Bronchial epithelial cell (primary cell): Measurements from ENCODE around the gene SLC9A9. TPM values are rescaled to one million over a fixed set of nuclear protein-coding genes. Genes with fewer than 3 reads are reported as not detected.

Experiments
- DNase-seq: peaks from one replicate; pipeline ENCODE4 v3.0.0-alpha.2; 2010; ENCODE audit warnings: low read depth
- FAIRE-seq: peaks from 2 replicates; lab custom pipeline; 2011; peaks lifted over from hg19 to GRCh38; lab: Jason Lieb, UNC
- H3K27me3 ChIP-seq: 2 replicates; pipeline ENCODE4 v1.5.1; 2011; ENCODE audit warnings: low read length; ENCODE audit not compliant: control insufficient read depth, insufficient read depth
- H3K36me3 ChIP-seq: 2 replicates; pipeline ENCODE4 v1.5.1; 2011; ENCODE audit warnings: low read length; ENCODE audit not compliant: control insufficient read depth, insufficient read depth
- H3K4me3 ChIP-seq: 2 replicates; pipeline ENCODE4 v1.5.1; 2011; ENCODE audit warnings: mild to moderate bottlenecking, low read depth, low read length, control low read depth
- total RNA-seq: library from RNA; depleted of rRNA; stranded (reverse); fragments of >200 nt; gene quantifications from 2 replicates; pipeline ENCODE4 v1.2.1, GENCODE V29; 2014
- TF ChIP-seq, protein P1 (sequence below): IDR thresholded peaks from 2 replicates; pipeline ENCODE4 v1.5.1; 2011; ENCODE audit warnings: mild to moderate bottlenecking, moderate library complexity, low read length, control low read depth, inconsistent platforms; ENCODE audit not compliant: insufficient read depth, severe bottlenecking

Gene SLC9A9
- total RNA-seq, 1 donor from 2014 or later: 1.3 TPM

DNA sequence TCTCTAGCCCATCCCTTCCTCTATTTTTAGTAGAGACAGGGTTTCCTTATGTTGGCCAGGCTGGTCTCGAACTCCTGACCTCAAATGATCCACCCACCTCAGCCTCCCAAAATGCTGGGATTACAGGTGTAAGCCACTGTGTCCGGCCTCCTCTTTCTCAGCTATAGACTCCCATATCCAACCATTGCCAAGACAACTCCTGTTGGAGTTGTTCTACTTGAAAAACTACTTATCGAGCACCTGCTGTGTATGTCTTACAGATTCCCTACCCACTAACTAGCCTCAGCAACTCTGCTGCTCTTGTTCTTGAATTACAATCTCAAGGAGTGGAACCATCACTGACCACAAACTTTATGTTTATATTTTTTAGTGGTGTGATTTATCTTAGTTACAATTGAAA, 186.6 kb downstream of the SLC9A9 start:
- Histone ChIP-seq H3K36me3 (no peaks in the 10 kb centered on the region), H3K4me3 (no peak overlapping the region), H3K27me3 (no peaks in the 10 kb centered on the region)
- FAIRE-seq (no peak), DNase-seq (no peak)
- TF ChIP-seq, protein P1, sequence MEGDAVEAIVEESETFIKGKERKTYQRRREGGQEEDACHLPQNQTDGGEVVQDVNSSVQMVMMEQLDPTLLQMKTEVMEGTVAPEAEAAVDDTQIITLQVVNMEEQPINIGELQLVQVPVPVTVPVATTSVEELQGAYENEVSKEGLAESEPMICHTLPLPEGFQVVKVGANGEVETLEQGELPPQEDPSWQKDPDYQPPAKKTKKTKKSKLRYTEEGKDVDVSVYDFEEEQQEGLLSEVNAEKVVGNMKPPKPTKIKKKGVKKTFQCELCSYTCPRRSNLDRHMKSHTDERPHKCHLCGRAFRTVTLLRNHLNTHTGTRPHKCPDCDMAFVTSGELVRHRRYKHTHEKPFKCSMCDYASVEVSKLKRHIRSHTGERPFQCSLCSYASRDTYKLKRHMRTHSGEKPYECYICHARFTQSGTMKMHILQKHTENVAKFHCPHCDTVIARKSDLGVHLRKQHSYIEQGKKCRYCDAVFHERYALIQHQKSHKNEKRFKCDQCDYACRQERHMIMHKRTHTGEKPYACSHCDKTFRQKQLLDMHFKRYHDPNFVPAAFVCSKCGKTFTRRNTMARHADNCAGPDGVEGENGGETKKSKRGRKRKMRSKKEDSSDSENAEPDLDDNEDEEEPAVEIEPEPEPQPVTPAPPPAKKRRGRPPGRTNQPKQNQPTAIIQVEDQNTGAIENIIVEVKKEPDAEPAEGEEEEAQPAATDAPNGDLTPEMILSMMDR: no peak

DNA sequence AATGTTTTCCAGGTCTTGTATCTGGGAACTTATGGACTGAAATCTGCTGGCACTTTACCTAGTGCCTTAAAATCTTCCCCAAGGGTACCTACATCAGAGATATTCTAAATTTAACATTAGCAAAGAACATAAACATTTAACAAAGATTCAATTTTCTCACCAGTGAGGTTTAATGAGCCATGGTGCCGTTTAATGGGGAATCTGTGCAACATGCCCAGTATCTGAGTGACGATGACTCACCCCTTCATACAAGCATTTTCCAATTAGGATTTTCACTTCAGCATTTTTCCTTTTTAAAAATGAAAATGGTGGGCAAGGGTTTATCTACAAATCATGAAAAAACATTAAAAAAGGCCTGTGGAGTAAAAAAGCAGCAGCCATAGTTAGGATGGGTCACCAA, 189.4 kb downstream of the SLC9A9 start:
- no peaks in the 10 kb centered on the region for H3K36me3 ChIP-seq
- peak; percentile 26 for DNase-seq
- TF ChIP-seq, protein P1: no peak
- H3K27me3 ChIP-seq: no peaks in the 10 kb centered on the region
- H3K4me3 ChIP-seq: no peak overlapping the region
- no peak for FAIRE-seq

GRCh38 chr3:143658116-143658515, 190.2 kb downstream of the SLC9A9 start:
- Histone ChIP-seq H3K27me3 (no peaks in the 10 kb centered on the region), H3K4me3 (no peak overlapping the region), H3K36me3 (no peaks in the 10 kb centered on the region)
- no peak for FAIRE-seq
- TF ChIP-seq, protein P1: no peak
- no peak for DNase-seq

- H3K36me3 ChIP-seq: no peaks in the 10 kb centered on the region
- TF ChIP-seq, protein P1: no peak
- DNase-seq (no peak), FAIRE-seq (no peak)
- no peak overlapping the region for H3K4me3 ChIP-seq
- no peaks in the 10 kb centered on the region for H3K27me3 ChIP-seq
These were observed 190.9 kb downstream of the SLC9A9 start for GRCh38 chr3:143657391-143657790.

DNA sequence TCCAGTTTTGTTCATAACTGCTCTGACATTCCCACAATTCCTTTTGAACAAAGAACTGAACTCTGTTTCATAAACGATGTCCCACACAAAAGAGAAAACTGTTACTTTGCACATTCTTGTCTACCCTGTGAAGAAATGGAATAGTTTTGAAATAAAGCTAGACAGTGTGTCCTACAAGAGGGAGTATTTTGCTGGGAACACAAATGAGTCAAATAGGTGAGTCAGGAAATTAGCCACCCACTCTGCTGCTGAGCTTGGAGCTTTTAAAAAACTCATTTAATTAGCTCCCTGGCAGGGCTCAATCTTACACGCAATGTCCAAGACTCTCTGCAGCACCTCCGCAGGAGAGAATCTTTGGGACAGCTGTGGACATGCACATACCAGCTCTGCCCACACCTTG, 193.4 kb downstream of the SLC9A9 start:
- TF ChIP-seq, protein P1: no peak
- FAIRE-seq (no peak), DNase-seq (peak; percentile 79)
- H3K27me3 ChIP-seq: no peaks in the 10 kb centered on the region
- no peaks in the 10 kb centered on the region for H3K36me3 ChIP-seq
- H3K4me3 ChIP-seq: no peak overlapping the region

- Histone ChIP-seq H3K27me3 (no peaks in the 10 kb centered on the region), H3K4me3 (no peak overlapping the region), H3K36me3 (no peaks in the 10 kb centered on the region)
- DNase-seq (no peak), FAIRE-seq (no peak)
- TF ChIP-seq, protein P1: no peak
These were observed 194.3 kb downstream of the SLC9A9 start for GRCh38 chr3:143653935-143654334.
